ENCODE results near the gene WDFY4. TPM values are rescaled to one million over a fixed set of nuclear protein-coding genes. Genes with fewer than 3 reads are reported as not detected.

The WDFY4 gene
- total and polyA plus RNA-seq, 2 experiments from 2014 or later: 0.14 TPM; not detected in 1

DNA sequence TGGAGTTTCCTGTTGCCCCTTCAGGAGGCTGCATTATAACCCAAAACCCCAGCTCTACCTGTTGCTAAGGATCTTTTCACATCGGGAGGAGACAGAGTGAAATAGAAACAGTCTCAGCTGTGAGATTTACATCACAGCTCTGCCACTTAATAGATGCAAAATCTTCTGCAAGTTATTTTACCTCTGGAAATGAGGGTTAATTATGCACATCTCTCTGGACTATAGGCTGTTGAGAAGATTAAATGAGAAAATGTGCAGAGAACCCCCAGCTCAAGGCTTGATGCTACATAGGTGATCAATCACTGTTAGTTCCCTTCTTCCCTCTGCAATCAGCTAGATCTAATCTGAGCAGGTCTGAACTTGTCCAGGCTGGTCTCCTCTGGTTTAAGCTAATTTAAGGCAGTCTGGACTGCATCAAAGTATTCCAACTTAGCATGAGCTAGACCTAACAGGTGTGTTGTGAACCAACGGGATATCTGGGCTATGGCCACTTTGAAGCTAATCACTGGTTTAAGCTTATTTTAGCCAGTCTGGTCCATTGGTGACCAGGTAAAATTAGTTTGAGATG is 263.9 kb downstream of the WDFY4 start:
- no peak for DNase-seq (ENCODE audit: low spot score)
- H3K36me3 Mint-ChIP-seq (ENCODE audit: low read depth): no peaks in the 10 kb centered on the region

More for the DNA sequence above, 263.9 kb downstream of the WDFY4 start:
- H3K9me2 ChIP-seq (ENCODE audit: insufficient read depth): no peaks in the 10 kb centered on the region
- H3K79me2 ChIP-seq (replicated peaks; ENCODE audit: insufficient read depth): no peaks in the 10 kb centered on the region
- no peak overlapping the region for H3K4me3 ChIP-seq
- Mint-ChIP-seq H3K4me1 (peaks cover 12% of the 10 kb centered on the region; the same call in 2 of the 3 replicates), H3K27me3 (ENCODE audit: insufficient read depth, low read depth, poor library complexity) (peaks cover 4% of the 10 kb centered on the region), H3K4me3 (no peak overlapping the region), H3K9me3 (no peaks in the 10 kb centered on the region), H3K27ac (no peak overlapping the region)
- TF ChIP-seq, protein P1, sequence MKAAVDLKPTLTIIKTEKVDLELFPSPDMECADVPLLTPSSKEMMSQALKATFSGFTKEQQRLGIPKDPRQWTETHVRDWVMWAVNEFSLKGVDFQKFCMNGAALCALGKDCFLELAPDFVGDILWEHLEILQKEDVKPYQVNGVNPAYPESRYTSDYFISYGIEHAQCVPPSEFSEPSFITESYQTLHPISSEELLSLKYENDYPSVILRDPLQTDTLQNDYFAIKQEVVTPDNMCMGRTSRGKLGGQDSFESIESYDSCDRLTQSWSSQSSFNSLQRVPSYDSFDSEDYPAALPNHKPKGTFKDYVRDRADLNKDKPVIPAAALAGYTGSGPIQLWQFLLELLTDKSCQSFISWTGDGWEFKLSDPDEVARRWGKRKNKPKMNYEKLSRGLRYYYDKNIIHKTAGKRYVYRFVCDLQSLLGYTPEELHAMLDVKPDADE (IDR thresholded peaks at IDR 0.05): no peak
- TF ChIP-seq EZH2 (IDR thresholded peaks at IDR 0.05; ENCODE audit: low read depth, unreplicated experiment) (no peak), ZNF114 (CRISPR knock-in tag; IDR thresholded peaks at IDR 0.05) (no peak), STAT1 (IDR thresholded peaks at IDR 0.05; ENCODE audit: unreplicated experiment) (no peak), CREB1 (CRISPR knock-in tag; IDR thresholded peaks at IDR 0.05; ENCODE audit: low read depth) (no peak), JUNB (IDR thresholded peaks at IDR 0.05; ENCODE audit: unreplicated experiment) (no peak), NANOG (IDR thresholded peaks at IDR 0.05; ENCODE audit: borderline replicate concordance) (no peak), POLR2AphosphoS5 (IDR thresholded peaks at IDR 0.05; ENCODE audit: low read depth) (no peak), ZNF331 (CRISPR knock-in tag; IDR thresholded peaks at IDR 0.05; ENCODE audit: low read depth) (no peak), EZH2phosphoT487 (IDR thresholded peaks at IDR 0.05; ENCODE audit: unreplicated experiment) (no peak)
- TF ChIP-seq, protein P2, sequence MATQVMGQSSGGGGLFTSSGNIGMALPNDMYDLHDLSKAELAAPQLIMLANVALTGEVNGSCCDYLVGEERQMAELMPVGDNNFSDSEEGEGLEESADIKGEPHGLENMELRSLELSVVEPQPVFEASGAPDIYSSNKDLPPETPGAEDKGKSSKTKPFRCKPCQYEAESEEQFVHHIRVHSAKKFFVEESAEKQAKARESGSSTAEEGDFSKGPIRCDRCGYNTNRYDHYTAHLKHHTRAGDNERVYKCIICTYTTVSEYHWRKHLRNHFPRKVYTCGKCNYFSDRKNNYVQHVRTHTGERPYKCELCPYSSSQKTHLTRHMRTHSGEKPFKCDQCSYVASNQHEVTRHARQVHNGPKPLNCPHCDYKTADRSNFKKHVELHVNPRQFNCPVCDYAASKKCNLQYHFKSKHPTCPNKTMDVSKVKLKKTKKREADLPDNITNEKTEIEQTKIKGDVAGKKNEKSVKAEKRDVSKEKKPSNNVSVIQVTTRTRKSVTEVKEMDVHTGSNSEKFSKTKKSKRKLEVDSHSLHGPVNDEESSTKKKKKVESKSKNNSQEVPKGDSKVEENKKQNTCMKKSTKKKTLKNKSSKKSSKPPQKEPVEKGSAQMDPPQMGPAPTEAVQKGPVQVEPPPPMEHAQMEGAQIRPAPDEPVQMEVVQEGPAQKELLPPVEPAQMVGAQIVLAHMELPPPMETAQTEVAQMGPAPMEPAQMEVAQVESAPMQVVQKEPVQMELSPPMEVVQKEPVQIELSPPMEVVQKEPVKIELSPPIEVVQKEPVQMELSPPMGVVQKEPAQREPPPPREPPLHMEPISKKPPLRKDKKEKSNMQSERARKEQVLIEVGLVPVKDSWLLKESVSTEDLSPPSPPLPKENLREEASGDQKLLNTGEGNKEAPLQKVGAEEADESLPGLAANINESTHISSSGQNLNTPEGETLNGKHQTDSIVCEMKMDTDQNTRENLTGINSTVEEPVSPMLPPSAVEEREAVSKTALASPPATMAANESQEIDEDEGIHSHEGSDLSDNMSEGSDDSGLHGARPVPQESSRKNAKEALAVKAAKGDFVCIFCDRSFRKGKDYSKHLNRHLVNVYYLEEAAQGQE (IDR thresholded peaks at IDR 0.05; ENCODE audit: unreplicated experiment): no peak
- TF ChIP-seq, protein P3, sequence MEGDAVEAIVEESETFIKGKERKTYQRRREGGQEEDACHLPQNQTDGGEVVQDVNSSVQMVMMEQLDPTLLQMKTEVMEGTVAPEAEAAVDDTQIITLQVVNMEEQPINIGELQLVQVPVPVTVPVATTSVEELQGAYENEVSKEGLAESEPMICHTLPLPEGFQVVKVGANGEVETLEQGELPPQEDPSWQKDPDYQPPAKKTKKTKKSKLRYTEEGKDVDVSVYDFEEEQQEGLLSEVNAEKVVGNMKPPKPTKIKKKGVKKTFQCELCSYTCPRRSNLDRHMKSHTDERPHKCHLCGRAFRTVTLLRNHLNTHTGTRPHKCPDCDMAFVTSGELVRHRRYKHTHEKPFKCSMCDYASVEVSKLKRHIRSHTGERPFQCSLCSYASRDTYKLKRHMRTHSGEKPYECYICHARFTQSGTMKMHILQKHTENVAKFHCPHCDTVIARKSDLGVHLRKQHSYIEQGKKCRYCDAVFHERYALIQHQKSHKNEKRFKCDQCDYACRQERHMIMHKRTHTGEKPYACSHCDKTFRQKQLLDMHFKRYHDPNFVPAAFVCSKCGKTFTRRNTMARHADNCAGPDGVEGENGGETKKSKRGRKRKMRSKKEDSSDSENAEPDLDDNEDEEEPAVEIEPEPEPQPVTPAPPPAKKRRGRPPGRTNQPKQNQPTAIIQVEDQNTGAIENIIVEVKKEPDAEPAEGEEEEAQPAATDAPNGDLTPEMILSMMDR (conservative IDR thresholded peaks at IDR 0.05; ENCODE audit: low read depth in 2 of 2): no peak
- TF ChIP-seq, protein P4, sequence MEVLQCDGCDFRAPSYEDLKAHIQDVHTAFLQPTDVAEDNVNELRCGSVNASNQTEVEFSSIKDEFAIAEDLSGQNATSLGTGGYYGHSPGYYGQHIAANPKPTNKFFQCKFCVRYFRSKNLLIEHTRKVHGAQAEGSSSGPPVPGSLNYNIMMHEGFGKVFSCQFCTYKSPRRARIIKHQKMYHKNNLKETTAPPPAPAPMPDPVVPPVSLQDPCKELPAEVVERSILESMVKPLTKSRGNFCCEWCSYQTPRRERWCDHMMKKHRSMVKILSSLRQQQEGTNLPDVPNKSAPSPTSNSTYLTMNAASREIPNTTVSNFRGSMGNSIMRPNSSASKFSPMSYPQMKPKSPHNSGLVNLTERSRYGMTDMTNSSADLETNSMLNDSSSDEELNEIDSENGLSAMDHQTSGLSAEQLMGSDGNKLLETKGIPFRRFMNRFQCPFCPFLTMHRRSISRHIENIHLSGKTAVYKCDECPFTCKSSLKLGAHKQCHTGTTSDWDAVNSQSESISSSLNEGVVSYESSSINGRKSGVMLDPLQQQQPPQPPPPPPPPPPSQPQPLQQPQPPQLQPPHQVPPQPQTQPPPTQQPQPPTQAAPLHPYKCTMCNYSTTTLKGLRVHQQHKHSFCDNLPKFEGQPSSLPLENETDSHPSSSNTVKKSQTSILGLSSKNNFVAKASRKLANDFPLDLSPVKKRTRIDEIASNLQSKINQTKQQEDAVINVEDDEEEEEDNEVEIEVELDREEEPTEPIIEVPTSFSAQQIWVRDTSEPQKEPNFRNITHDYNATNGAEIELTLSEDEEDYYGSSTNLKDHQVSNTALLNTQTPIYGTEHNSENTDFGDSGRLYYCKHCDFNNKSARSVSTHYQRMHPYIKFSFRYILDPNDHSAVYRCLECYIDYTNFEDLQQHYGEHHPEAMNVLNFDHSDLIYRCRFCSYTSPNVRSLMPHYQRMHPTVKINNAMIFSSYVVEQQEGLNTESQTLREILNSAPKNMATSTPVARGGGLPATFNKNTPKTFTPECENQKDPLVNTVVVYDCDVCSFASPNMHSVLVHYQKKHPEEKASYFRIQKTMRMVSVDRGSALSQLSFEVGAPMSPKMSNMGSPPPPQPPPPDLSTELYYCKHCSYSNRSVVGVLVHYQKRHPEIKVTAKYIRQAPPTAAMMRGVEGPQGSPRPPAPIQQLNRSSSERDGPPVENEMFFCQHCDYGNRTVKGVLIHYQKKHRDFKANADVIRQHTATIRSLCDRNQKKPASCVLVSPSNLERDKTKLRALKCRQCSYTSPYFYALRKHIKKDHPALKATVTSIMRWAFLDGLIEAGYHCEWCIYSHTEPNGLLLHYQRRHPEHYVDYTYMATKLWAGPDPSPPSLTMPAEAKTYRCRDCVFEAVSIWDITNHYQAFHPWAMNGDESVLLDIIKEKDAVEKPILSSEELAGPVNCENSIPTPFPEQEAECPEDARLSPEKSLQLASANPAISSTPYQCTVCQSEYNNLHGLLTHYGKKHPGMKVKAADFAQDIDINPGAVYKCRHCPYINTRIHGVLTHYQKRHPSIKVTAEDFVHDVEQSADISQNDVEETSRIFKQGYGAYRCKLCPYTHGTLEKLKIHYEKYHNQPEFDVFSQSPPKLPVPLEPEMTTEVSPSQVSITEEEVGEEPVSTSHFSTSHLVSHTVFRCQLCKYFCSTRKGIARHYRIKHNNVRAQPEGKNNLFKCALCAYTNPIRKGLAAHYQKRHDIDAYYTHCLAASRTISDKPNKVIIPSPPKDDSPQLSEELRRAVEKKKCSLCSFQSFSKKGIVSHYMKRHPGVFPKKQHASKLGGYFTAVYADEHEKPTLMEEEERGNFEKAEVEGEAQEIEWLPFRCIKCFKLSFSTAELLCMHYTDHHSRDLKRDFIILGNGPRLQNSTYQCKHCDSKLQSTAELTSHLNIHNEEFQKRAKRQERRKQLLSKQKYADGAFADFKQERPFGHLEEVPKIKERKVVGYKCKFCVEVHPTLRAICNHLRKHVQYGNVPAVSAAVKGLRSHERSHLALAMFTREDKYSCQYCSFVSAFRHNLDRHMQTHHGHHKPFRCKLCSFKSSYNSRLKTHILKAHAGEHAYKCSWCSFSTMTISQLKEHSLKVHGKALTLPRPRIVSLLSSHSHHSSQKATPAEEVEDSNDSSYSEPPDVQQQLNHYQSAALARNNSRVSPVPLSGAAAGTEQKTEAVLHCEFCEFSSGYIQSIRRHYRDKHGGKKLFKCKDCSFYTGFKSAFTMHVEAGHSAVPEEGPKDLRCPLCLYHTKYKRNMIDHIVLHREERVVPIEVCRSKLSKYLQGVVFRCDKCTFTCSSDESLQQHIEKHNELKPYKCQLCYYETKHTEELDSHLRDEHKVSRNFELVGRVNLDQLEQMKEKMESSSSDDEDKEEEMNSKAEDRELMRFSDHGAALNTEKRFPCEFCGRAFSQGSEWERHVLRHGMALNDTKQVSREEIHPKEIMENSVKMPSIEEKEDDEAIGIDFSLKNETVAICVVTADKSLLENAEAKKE (CRISPR knock-in tag; IDR thresholded peaks at IDR 0.05): no peak
- no peaks in the 10 kb centered on the region for H3K27me3 ChIP-seq (ENCODE audit: insufficient read depth)
- no peaks in the 10 kb centered on the region for H3K36me3 ChIP-seq (ENCODE audit: insufficient read depth)
- no peaks in the 10 kb centered on the region for H4K20me1 ChIP-seq (replicated peaks; ENCODE audit: insufficient read depth)
- no peak overlapping the region for H2AFZ ChIP-seq
- H3F3A ChIP-seq (replicated peaks; ENCODE audit: low read depth): no peaks in the 10 kb centered on the region
- H3K27ac ChIP-seq (ENCODE audit: low read depth): no peak overlapping the region
- H3K4me2 ChIP-seq: no peak overlapping the region
- H3K4me1 ChIP-seq (ENCODE audit: insufficient read depth): no peaks in the 10 kb centered on the region
- no peak for ATAC-seq
